NCI-H748 (cell line): ENCODE results near the gene EPC1.
"Not testable (repeated sequence)": the region's sequence is repeated elsewhere in the genome, so short reads cannot be mapped to it uniquely, and the experiment has no call there.

ENCODE experiments used
- DNase-seq: peaks from one replicate; lab custom pipeline; 2025; ENCODE audit not compliant: unreplicated experiment; lab: John Stamatoyannopoulos, UW

EPC1 gene

GRCh38 chr10:32241946-32242345 is 105.0 kb downstream of the EPC1 start:
- DNase-seq: no peak

- DNase-seq: no peak
Measured at GRCh38 chr10:32240471-32240870, 106.5 kb downstream of the EPC1 start.

DNA sequence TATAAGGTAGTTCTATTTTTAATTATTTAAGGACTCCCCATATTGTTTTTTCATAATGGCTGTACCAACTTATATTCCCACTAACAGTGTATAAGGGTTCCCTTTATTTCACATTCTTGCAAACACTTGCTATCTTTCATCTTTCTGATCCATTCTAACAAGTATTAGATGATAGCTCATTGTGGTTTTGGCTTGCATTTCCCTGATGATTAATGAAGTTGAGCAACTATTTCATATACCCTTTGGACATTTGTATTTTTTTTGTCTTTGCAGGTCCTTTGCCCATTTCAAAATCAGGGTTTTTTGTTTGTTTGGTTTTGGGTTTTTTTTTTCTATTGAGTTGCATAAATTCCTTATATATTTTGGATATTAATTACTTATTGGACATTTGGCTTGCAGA is 107.2 kb downstream of the EPC1 start:
- no peak for DNase-seq

DNA sequence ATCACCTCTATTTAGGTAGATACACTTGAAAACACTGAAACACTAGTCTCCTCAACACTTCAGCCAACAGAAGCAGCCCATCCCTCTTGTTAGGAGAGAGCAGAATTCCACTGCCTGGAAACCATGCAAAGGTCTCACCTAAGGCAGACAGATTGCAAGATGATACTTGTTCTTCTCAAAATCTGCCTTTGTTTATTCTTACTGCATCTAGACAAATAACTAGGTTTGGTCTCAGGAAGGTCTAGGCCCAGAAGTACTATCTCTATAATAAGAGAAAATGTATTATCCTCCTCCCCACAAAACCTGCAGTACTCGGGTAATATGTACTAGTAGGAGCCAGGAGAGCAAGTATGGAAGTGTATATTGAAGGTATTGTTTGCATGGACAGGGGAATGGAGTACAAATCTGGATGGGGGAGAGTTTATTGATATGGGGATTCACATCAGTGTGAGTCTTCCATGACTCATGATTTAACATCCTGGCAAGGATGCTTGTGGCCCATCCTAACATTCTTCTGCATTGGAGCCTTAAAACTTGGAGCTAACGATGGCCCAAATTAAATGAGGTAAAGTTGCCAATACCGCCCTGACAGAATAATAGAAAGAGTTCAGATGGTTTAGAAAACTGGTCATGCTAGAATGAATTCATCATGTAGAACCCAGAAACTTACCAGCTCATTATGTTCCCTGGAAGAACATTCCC is 109.2 kb downstream of the EPC1 start:
- no peak for DNase-seq

GRCh38 chr10:32234471-32234870 is 112.5 kb downstream of the EPC1 start:
- no peak for DNase-seq

DNA sequence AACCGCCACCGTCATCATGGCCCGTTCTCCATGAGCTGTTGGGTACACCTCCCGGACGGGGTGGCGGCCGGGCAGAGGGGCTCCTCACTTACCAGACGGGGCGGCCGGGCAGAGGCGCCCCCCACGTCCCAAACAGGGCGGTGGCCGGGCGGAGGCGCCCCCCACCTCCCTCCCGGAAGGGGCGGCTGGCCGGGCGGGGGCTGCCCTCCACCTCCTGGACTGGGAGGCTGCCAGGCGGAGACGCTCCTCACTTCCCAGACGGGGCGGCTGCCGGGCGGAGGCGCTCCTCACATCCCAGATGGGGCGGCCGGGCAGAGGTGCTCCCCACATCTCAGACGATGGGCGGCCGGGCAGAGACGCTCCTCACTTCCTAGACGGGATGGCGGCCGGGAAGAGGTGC is 113.6 kb downstream of the EPC1 start:
- DNase-seq: not testable (repeated sequence)

- peak; percentile 94 for DNase-seq
Measured at GRCh38 chr10:32232378-32232777, 114.6 kb downstream of the EPC1 start.

DNA sequence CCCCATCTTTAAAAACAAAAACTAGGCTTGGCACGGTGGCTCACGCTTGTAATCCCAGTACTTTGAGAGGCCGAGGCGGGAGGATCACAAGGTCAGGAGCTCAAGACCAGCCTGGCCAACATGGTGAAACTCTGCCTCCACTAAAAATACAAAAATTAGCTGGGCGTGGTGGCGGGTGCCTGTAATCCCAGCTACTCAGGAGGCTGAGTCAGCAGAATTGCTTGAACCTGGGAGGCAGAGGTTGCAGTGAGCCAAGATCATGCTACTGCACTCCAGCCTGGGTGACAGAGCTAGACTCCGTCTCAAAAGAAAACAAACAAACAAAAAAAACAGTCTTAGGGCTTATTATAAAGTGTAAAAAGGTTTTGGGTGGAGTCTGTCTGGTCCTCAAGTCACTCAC is 117.2 kb downstream of the EPC1 start:
- DNase-seq: not testable (repeated sequence)

DNA sequence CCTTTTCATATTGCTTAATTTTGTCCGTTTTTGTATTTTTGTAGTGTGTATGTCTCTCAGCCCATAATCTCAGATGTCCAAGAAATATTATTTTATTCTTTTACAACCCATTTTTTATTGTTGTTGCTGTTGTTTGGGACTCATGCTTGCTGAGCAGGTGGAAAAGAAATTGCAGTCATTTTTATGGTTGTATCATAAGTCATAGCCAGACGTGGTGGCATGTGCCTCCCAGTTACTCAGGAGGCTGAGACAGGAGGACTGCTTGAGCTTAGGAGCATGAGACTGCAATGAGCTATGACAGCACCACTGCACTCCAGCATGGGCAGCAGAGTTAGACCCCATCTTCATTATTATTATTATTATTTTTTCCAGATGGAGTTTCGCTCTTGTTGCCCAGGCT is 117.8 kb downstream of the EPC1 start:
- no peak for DNase-seq

DNA sequence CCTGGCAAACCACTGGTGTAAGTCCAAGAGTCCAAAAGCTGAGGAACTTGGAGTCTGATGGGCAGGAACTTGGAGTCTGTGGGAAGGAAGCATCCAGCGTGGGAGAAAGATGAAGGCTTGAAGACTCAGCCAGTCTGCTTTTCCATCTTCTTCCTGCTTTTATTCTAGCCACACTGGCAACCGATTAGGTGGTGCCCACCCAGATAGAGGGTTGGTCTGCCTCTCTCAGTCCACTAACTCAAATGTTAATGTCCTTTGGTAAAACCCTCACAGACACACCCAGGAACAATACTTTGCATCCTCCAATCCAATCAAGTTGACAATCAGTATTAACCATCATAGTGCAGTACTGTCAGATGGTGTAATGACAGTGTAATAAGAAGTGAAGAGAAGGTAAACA is 119.2 kb downstream of the EPC1 start:
- DNase-seq: no peak

- no peak for DNase-seq
Measured at GRCh38 chr10:32226624-32227023, 120.3 kb downstream of the EPC1 start.

DNA sequence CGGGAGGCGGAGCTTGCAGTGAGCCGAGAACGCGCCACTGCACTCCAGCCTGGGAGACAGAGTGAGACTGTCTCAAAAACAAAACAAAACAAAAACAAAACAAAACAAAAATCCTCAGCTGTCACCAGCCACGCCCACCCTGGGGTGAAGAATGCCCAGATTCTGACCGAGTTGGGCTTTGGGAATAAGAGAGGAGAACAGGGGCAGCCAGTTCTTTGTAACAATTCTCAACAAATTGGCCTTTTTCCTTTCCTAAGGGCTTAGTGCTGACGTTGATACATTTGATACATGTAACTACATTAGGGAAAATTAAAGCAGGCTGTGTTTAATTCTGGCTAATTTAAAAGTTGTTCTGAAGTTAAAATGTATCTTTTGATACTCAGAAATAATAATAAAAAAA is 121.0 kb downstream of the EPC1 start:
- no peak for DNase-seq

DNA sequence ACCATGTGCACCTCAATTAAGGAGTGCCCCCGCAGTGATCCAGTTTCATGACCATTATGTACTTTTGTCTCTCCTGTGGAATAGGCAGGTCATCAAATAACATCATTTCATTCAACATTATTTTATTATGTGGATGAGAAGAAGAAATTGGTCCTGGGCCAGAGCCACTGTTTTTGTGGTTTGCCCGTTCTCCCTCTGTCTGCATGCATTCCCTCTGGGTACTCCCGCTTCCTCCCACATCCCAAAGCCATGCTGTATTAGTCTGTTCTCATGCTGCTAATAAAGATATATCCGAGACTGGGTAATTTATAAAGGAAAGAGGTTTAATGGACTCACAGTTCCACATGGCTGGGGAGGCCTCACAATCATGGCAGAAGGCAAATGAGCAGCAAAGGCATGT is 124.6 kb downstream of the EPC1 start:
- peak; percentile 69 for DNase-seq

GRCh38 chr10:32219156-32219555 is 127.8 kb downstream of the EPC1 start:
- not testable (repeated sequence) for DNase-seq

DNA sequence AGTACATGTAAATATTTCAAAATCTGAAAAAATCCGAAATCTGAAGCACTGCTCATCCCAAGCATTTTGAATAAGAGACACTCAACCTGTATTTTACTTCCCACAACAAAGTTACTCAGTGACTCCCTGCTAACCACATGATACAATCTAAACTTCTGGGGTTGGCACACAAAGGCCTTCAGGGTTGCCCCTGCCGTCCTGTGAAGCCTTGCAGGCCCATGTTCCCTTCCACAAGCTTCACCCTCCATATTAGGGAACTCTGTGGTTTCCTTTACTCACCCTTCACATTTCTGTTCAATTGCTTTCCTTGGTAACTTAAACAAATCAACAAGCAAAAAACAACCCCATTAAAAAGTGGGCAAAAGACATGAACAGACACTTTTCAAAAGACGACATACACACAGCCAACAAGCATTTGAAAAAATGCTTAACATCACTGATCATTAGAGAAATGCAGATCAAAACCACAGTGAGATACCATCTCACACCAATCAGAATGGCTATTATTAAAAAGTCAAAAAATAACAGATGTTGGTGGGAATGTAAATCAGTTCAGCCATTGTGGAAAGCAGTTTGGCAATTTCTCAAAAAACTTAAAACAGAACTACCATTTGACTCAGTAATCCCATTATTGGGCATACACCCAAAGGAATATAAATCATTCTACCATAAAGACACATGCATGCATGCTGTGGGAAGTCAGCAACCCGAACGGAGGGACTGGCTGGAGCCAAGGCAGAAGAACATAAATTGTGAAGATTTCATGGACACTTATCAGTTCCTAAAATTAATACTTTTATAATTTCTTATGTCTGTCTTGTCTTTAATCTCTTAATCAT is 128.5 kb downstream of the EPC1 start:
- not testable (repeated sequence) for DNase-seq
